ENCODE results near the gene RBBP8NL.

Gene RBBP8NL

GRCh38 chr20:62371588-62372041 lies 55.7 kb downstream of the RBBP8NL start:
- no peak for DNase-seq

- no peak for DNase-seq
Observed at GRCh38 chr20:62370807-62371587, 56.3 kb downstream of the RBBP8NL start.

- DNase-seq, result peak; percentile 83 to 90 (median 88)
Observed at GRCh38 chr20:62370115-62370806, 57.1 kb downstream of the RBBP8NL start.

- DNase-seq, result no peak
Observed at GRCh38 chr20:62369815-62370114, 57.6 kb downstream of the RBBP8NL start.

- DNase-seq, result peak; percentile 41 to 64 (median 54)
Observed at GRCh38 chr20:62368976-62369814, 58.1 kb downstream of the RBBP8NL start.

- no peak for DNase-seq
Observed at GRCh38 chr20:62368392-62368975, 58.9 kb downstream of the RBBP8NL start.

GRCh38 chr20:62367633-62368391 lies 59.5 kb downstream of the RBBP8NL start:
- peak in 1 of 3 donors; percentile 28 for DNase-seq

GRCh38 chr20:62367136-62367632 lies 60.2 kb downstream of the RBBP8NL start, which contains the start of gene LAMA5:
Gene LAMA5 (minus strand): TSS chr20:62367312. CDS start chr20:62367245, 67 bp downstream.
- DNase-seq, result peak; percentile 48 to 84 (median 66)

GRCh38 chr20:62366370-62367135 lies 60.8 kb downstream of the RBBP8NL start:
- DNase-seq, result peak in 1 of 3 donors; percentile 57

- no peak for DNase-seq
Observed at GRCh38 chr20:62365814-62366369, 61.4 kb downstream of the RBBP8NL start.

- DNase-seq, result no peak
Observed at GRCh38 chr20:62364911-62365736, 62.2 kb downstream of the RBBP8NL start.

- DNase-seq, result peak in 2 of 3 donors; percentile 29 to 51
Observed at GRCh38 chr20:62363920-62364851, 63.2 kb downstream of the RBBP8NL start.

GRCh38 chr20:62362991-62363919 lies 64.1 kb downstream of the RBBP8NL start:
- DNase-seq, result no peak

GRCh38 chr20:62362590-62362940 lies 64.8 kb downstream of the RBBP8NL start:
- DNase-seq, result no peak

GRCh38 chr20:62361799-62362589 lies 65.3 kb downstream of the RBBP8NL start:
- DNase-seq, result no peak
